NK-92 treated with Interleukin-12 subunit alpha and Interleukin-12 subunit beta, amount 100 ng/mL, for 24 hours (cell line): Measurements from ENCODE around the gene ZNF772.

Experiments
- DNase-seq: peaks from one replicate; lab custom pipeline; 2025; lab: John Stamatoyannopoulos, UW

Gene ZNF772

DNA sequence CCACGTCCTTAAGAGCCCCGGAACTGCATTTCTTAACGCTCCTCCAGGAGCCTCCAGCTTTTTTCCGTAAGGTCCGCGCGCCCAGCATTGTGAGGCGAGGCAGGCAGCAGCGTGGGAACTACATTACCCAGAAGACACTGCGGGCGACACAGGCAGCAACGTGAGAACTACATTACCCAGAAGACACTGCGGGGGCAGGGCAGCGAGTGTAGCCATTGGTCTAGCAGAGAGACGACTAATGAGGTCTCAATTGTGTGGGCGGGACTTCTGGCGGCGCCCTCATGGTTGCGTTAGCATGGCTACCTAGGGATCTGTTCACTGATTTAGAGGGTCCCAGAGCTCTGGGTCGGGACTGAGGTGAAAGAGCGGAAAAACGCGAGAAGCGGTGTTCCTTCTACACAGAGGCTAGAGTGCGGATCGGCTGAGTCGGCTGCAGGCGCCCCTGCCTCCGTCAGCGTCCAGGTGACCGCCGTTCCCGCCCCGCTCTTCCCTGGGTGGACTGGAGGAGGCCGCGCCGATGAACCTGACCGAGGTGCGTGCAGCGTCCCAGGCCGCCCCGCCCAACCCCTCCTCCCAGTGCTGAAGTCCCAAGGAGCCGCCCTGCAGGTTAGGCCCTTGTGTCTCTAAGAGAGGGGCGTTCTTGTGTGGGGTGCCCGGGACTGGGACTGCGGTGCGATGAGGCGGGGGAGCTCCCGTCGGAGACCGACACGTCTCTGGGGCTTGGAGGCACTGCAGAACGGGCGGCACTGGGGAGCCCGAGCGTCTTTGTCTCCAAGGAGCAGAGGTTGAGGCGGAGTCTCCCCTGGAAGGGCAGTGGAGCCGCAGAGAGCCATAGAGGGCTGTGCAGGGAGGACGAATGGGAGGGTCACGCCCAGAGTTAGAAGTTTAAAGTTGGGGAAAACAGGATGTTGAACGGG, 42.0 kb downstream of the ZNF772 start, which contains the start of gene ZNF749:
ZNF749 (plus strand) TSS at position 264 of the 917 bp plus-strand sequence; CDS start at position 518, 254 bp downstream.
- peak; percentile 96 for DNase-seq

DNA sequence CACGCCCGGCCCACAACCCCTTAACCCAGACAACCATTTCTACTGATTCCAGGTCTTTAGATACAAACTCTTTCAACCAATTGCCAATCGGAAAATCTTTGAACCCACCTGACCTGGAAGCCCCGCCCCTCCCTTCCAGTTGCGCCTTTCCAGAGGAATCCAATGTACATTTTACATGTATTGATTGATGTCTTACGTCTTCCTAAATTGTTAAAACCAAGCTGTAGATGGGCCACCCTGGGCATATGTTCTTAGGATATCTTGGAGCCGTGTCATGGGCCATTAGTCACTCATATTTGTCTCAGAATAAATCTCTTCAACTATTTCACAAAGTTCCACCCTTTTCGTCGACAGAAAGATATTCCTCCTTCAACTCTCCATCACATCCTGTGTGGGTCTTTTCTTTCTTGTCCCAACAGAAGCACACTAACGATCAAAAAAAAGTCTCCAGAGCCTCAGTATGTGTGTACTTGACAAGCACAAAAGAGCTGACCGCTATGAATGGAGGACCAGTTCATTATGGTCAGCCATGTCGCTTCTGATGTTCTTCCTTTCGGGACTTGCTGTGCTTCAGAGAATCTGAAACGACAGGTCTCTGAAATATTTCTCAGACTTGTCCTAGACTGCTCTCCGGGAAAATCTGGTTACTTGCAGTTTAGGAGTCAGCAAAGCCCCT, 42.8 kb downstream of the ZNF772 start:
- no peak for DNase-seq

DNA sequence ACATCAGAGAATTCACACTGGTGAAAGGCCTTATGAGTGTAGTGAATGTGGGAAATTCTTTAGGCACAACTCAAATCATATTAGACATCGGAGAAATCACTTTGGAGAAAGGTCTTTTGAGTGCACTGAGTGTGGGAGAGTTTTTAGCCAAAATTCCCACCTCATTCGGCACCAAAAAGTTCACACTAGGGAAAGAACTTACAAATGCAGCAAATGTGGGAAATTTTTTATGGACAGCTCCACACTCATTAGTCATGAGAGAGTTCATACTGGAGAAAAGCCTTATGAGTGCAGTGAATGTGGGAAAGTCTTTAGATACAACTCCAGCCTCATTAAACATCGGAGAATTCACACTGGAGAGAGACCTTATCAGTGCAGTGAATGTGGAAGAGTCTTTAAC, 56.3 kb downstream of the ZNF772 start:
- no peak for DNase-seq

DNA sequence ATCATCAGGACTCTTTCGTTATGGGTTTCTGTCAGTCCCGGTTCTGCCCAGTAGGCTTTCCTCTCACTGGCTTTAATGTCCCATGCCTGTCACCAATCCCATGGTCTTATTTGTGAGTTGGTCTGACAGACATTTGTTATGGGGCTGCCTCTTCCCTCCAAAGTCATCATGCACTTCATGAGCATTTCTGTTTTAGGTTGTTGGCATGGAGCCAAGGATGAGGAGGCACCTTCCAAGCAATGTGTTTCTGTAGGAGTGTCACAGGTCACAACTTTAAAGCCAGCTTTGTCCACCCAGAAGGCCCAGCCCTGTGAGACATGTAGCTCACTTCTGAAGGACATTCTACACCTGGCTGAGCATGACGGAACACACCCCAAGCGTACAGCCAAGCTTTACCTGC, 57.9 kb downstream of the ZNF772 start:
- DNase-seq = no peak
